CD14-positive monocyte (primary cell): ENCODE data around the gene MAD1L1. TPM values are rescaled to one million over a fixed set of nuclear protein-coding genes. Genes with fewer than 3 reads are reported as not detected.

Experiments used
- DNase-seq, 3 donors: peaks; one replicate each; pipeline ENCODE4 v3.0.0-alpha.2; 2011 to 2022
- H2AFZ ChIP-seq: 2 replicates; pipeline ENCODE4 v1.6.0; 2012; ENCODE audit warnings: mild to moderate bottlenecking, low read depth, low read length, inconsistent platforms; ENCODE audit not compliant: insufficient read depth, poor library complexity, severe bottlenecking
- H3K27ac ChIP-seq, 2 donors: 1 replicate in 1 of 2; 2 replicates in 1 of 2; pipeline ENCODE4 v1.5.1; 2012 to 2013; ENCODE audit warnings: low read length in 2 of 2, control low read depth in 1 of 2, inconsistent platforms in 1 of 2, low read depth in 1 of 2, mild to moderate bottlenecking in 1 of 2
- H3K27me3 ChIP-seq, 2 donors: one replicate each; pipeline versions ENCODE4 v1.6.0 to v1.6.1; 2011 to 2013; ENCODE audit warnings: low read length in 2 of 2; ENCODE audit not compliant: control insufficient read depth in 2 of 2, insufficient read depth in 2 of 2
- H3K36me3 ChIP-seq, 2 donors: replicated peaks in 1 of 2; 1 replicate in 1 of 2; 2 replicates in 1 of 2; pipeline versions ENCODE4 v1.5.1 to v1.6.1; 2012 to 2013; ENCODE audit warnings: low read length in 2 of 2, control low read depth in 1 of 2, inconsistent platforms in 1 of 2, mild to moderate bottlenecking in 1 of 2; ENCODE audit not compliant: insufficient read depth in 2 of 2, control insufficient read depth in 1 of 2
- H3K4me1 ChIP-seq, 2 donors: 1 replicate in 1 of 2; 2 replicates in 1 of 2; pipeline versions ENCODE4 v1.5.1 to v1.6.1; 2012 to 2013; ENCODE audit warnings: low read length in 2 of 2, control low read depth in 1 of 2, inconsistent platforms in 1 of 2, mild to moderate bottlenecking in 1 of 2, moderate library complexity in 1 of 2; ENCODE audit not compliant: insufficient read depth in 2 of 2, control insufficient read depth in 1 of 2
- H3K4me2 ChIP-seq: replicated peaks from 2 replicates; pipeline ENCODE3; 2012; ENCODE audit warnings: low read length, moderate library complexity, mild to moderate bottlenecking; ENCODE audit not compliant: poor library complexity, severe bottlenecking; ENCODE audit errors: extremely low read depth
- H3K4me3 ChIP-seq, 3 experiments: fragments of 200-600 bp in 1 of 3; sonication (generic) in 1 of 3; replicated peaks in 1 of 3; 1 replicate in 2 of 3; 2 replicates in 1 of 3; pipeline ENCODE4 v1.5.1; 2011 to 2013; ENCODE audit warnings: low read length in 3 of 3, mild to moderate bottlenecking in 3 of 3, control low read depth in 2 of 3, low read depth in 2 of 3, inconsistent platforms in 1 of 3, moderate library complexity in 1 of 3
- H3K79me2 ChIP-seq: 2 replicates; pipeline ENCODE4 v1.6.0; 2012; ENCODE audit warnings: mild to moderate bottlenecking, control low read depth, inconsistent platforms, low read length, moderate library complexity; ENCODE audit not compliant: insufficient read depth
- H3K9ac ChIP-seq: 2 replicates; pipeline ENCODE4 v1.6.0; 2017; ENCODE audit warnings: low read length, mild to moderate bottlenecking; ENCODE audit not compliant: insufficient read depth, poor library complexity, severe bottlenecking
- H3K9me3 ChIP-seq, 2 donors: replicated peaks in 1 of 2; 1 replicate in 1 of 2; 2 replicates in 1 of 2; pipeline versions ENCODE4 v1.5.1 to v1.6.1; 2012 to 2013; ENCODE audit warnings: low read length in 2 of 2, control low read depth in 1 of 2; ENCODE audit not compliant: control insufficient read depth in 1 of 2, insufficient read depth in 1 of 2
- H4K20me1 ChIP-seq: 2 replicates; pipeline ENCODE4 v1.6.0; 2012; ENCODE audit warnings: mild to moderate bottlenecking, low read length, control low read depth, moderate library complexity; ENCODE audit not compliant: insufficient read depth
- H3K27ac Mint-ChIP-seq, 7 donors: one replicate each; pipeline ENCODE4 v1.8.0; 2020; ENCODE audit warnings: mild to moderate bottlenecking in 7 of 7, mixed read lengths in 7 of 7, moderate library complexity in 6 of 7, inconsistent platforms in 2 of 7
- H3K27me3 Mint-ChIP-seq, 3 donors: one replicate each; pipeline ENCODE4 v1.8.0; 2021 to 2022; ENCODE audit warnings: low read depth in 3 of 3, mild to moderate bottlenecking in 3 of 3, mixed read lengths in 3 of 3, moderate library complexity in 3 of 3, inconsistent platforms in 1 of 3
- H3K36me3 Mint-ChIP-seq, 2 donors: one replicate each; pipeline ENCODE4 v1.8.0; 2020; ENCODE audit warnings: mixed read lengths in 2 of 2, inconsistent platforms in 1 of 2, mild to moderate bottlenecking in 1 of 2
- H3K4me1 Mint-ChIP-seq: one replicate; pipeline ENCODE4 v1.8.0; 2020; ENCODE audit warnings: mild to moderate bottlenecking, mixed read lengths
- H3K4me3 Mint-ChIP-seq, 2 donors: one replicate each; pipeline ENCODE4 v1.8.0; 2020; ENCODE audit warnings: mild to moderate bottlenecking in 2 of 2, mixed read lengths in 2 of 2, moderate library complexity in 1 of 2
- H3K9me3 Mint-ChIP-seq, 7 donors: one replicate each; pipeline ENCODE4 v1.8.0; 2020 to 2022; ENCODE audit warnings: mixed read lengths in 7 of 7, mild to moderate bottlenecking in 6 of 7, moderate library complexity in 6 of 7, inconsistent platforms in 2 of 7
- WGBS: methylation state at CpG from one replicate; pipeline ENCODE4 v1.1.5; 2013; ENCODE audit warnings: missing lambda C conversion rate; ENCODE audit not compliant: insufficient coverage; 5-methylcytosine and 5-hydroxymethylcytosine counted together
- intact Hi-C, 2 donors: fragments of 100-400 bp; cut with micrococcal nuclease; formaldehyde crosslinking; loops; one replicate each; pipeline versions ENCODE4 v1.15.0 to v1.15.1; 2023
- polyA plus RNA-seq, 3 donors: library from polyadenylated mRNA; depleted of rRNA in 1 of 3; unstranded in 2 of 3; stranded (reverse) in 1 of 3; fragments of 300-500 nt in 2 of 3; fragments of >200 nt in 1 of 3; fragmentation: Illumina TruSeq in 2 of 3; gene quantifications; 1 replicate in 2 of 3; 2 replicates in 1 of 3; pipeline ENCODE4 v1.2.3, GENCODE V29; 2012 to 2021
- TF ChIP-seq, protein P1 (sequence below): fragments of 200-600 bp; IDR thresholded peaks from one replicate; pipeline ENCODE4 v1.8.0; 2022; ENCODE audit warnings: antibody characterized with exemption, mild to moderate bottlenecking

Gene MAD1L1
- polyA plus RNA-seq, 3 donors, result 22.0 to 39.4 (median 33.2) TPM

DNA sequence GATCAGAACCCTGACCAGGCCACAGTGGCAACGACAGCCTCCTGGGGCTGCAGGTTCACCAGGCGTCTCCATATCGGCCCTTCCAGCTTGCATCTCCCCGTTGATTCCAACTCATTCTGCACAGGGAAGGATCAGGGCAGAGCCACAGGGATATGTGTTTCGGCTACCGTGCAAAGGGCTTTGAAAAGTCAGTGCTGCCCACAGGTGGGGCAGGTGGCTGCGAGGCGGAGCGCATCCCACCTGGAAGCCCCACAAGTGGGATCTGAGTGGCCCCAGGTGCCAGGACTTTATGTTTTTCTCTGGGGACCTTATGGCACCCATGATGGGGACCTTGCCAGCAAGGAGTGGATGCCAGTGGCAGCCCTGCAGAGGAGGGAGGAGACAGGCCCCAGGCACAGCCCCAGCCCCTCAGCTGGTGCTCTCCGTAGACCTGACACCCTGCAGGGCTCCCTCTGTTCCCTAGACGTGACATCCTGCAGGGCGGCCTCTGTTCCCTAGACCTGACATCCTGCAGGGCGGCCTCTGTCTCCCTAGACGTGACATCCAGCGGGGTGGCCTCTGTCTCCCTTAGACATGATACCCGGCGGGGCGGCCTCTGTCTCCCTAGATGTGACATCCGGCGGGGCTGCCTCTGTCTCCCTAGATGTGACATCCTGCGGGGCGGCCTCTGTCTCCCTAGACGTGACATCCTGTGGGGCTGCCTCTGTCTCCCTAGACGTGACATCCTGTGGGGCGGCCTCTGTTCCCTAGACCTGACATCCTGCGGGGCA, 373.3 kb downstream of the MAD1L1 start:
- peaks cover 5 to 10% of the 10 kb centered on the region in 2 donors for H3K36me3 Mint-ChIP-seq
- Histone ChIP-seq H4K20me1 (peaks cover 83% of the 10 kb centered on the region), H3K9me3 (peaks cover 0 to 11% of the 10 kb centered on the region in 2 donors), H3K4me3 (no peak overlapping the region), H2AFZ (no peak overlapping the region), H3K4me2 (no peak overlapping the region), H3K79me2 (no peaks in the 10 kb centered on the region), H3K27me3 (no peaks in the 10 kb centered on the region), H3K36me3 (no peaks in the 10 kb centered on the region), H3K9ac (no peak overlapping the region), H3K27ac (no peak overlapping the region), H3K4me1 (no peaks in the 10 kb centered on the region)
- intact Hi-C loops, result no loop called here
- H3K4me1 Mint-ChIP-seq, result no peaks in the 10 kb centered on the region
- TF ChIP-seq, protein P1, sequence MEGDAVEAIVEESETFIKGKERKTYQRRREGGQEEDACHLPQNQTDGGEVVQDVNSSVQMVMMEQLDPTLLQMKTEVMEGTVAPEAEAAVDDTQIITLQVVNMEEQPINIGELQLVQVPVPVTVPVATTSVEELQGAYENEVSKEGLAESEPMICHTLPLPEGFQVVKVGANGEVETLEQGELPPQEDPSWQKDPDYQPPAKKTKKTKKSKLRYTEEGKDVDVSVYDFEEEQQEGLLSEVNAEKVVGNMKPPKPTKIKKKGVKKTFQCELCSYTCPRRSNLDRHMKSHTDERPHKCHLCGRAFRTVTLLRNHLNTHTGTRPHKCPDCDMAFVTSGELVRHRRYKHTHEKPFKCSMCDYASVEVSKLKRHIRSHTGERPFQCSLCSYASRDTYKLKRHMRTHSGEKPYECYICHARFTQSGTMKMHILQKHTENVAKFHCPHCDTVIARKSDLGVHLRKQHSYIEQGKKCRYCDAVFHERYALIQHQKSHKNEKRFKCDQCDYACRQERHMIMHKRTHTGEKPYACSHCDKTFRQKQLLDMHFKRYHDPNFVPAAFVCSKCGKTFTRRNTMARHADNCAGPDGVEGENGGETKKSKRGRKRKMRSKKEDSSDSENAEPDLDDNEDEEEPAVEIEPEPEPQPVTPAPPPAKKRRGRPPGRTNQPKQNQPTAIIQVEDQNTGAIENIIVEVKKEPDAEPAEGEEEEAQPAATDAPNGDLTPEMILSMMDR, result no peak
- H3K4me3 Mint-ChIP-seq, result no peak overlapping the region
- peaks cover 0 to 29% (median 4%) of the 10 kb centered on the region in 7 donors for H3K9me3 Mint-ChIP-seq
- DNase-seq, result no peak
- no peak overlapping the region for H3K27ac Mint-ChIP-seq
- WGBS, result 98% methylated on average over 26 of the region's 26 CpGs
- H3K27me3 Mint-ChIP-seq, result peaks cover 0 to 2% (median 2%) of the 10 kb centered on the region in 3 donors

DNA sequence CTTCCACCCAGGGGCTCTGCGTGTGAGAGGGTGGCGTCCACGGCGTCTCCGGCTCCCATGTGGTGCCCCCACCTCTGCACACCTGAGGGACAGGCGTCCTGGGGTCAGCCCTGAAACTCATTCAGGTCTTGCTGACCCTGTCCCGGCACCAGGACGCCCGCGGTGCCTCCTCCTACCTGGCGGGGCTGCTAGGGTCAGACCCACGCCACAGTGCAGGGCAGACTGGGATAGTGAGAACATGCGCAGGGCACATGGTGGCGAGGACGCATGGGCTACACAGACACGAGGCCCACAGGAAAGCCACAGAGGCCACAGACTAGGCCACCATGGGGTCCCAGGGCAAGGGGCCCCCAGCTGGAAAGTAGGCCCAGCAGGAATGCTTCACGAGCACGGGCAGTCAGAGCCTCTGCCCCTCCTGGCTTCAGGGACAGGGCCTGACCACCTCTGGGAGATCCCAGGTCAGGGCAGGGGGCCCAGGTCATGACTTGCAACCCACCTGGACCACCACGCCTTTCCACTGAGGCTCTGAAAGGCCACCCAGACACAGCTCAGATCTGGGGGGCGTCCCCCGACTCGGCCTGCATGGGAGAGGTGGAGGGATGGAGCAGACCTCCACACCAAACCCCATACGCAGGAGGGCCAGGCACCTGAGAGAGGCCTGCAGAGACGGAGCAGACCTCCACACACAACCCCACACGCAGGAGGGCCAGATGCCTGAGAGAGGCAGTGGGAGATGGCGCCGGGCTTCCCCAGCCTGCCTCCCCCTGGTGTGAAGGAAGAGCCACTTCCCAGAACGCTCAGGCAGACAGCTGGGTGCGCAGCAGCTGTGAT, 374.1 kb downstream of the MAD1L1 start:
- Histone ChIP-seq H3K79me2 (no peaks in the 10 kb centered on the region), H3K4me1 (no peaks in the 10 kb centered on the region), H3K9ac (no peak overlapping the region), H3K4me2 (no peak overlapping the region), H3K9me3 (peaks cover 0 to 11% of the 10 kb centered on the region in 2 donors), H3K4me3 (no peak overlapping the region), H3K27me3 (no peaks in the 10 kb centered on the region), H4K20me1 (peaks cover 85% of the 10 kb centered on the region), H3K36me3 (no peaks in the 10 kb centered on the region), H2AFZ (no peak overlapping the region), H3K27ac (no peak overlapping the region)
- peaks cover 5 to 10% of the 10 kb centered on the region in 2 donors for H3K36me3 Mint-ChIP-seq
- H3K4me3 Mint-ChIP-seq, result no peak overlapping the region
- no peak for DNase-seq
- WGBS, result 91% methylated on average over 22 of the region's 29 CpGs
- TF ChIP-seq, protein P1, result no peak
- peaks cover 0 to 29% (median 4%) of the 10 kb centered on the region in 7 donors for H3K9me3 Mint-ChIP-seq
- H3K27me3 Mint-ChIP-seq, result peaks cover 0 to 2% (median 2%) of the 10 kb centered on the region in 3 donors
- no peak overlapping the region for H3K27ac Mint-ChIP-seq
- no peaks in the 10 kb centered on the region for H3K4me1 Mint-ChIP-seq
- intact Hi-C loops, result no loop called here
